A549 treated with dexamethasone at 1 μM for 4 hours (cell line): ENCODE results near the gene MFAP3L. TPM values are rescaled to one million over a fixed set of nuclear protein-coding genes. Genes with fewer than 3 reads are reported as not detected.

ENCODE experiments used
- total RNA-seq: library from RNA; stranded (reverse); fragments of 200-300 nt; extraction: Qiagen RNA extraction; gene quantifications from 5 replicates; pipeline ENCODE4 v1.2.3, GENCODE V29; 2022

The MFAP3L gene
- total RNA-seq, result 3.0 to 5.8 TPM (median 4.3 TPM) in 5 replicates

GRCh38 chr4:170026253-170027021, at the start of gene MFAP3L:
TSS of gene MFAP3L (minus strand) at chr4:170026395. CDS start at chr4:170005877, 20,518 bp downstream.

Other genes starting within 250 kb of the MFAP3L start
- 7.6 to 9.6 TPM (median 8.4 TPM) in 5 replicates for gene AADAT, start 63.6 kb upstream of the MFAP3L start, total RNA-seq